Cardiac muscle cell (in vitro differentiated cells and primary cell): Measurements from ENCODE around the gene FGF23. TPM values are rescaled to one million over a fixed set of nuclear protein-coding genes. Genes with fewer than 3 reads are reported as not detected.

Source experiments
- DNase-seq, 2 donors: peaks; one replicate each; pipeline versions ENCODE4 v3.0.0 to v3.0.0-alpha.2; 2010 to 2017; ENCODE audit warnings: low read depth in 1 of 2, low spot score in 1 of 2
- H3K27ac ChIP-seq: fragments of 200-600 bp; sonication (generic); 2 replicates; pipeline ENCODE4 v1.5.1; 2016
- H3K27me3 ChIP-seq: fragments of 200-600 bp; sonication (generic); 2 replicates; pipeline ENCODE4 v1.6.0; 2016; ENCODE audit warnings: control low read depth
- H3K36me3 ChIP-seq: fragments of 200-600 bp; sonication (generic); 2 replicates; pipeline ENCODE4 v1.5.1; 2016; ENCODE audit warnings: control low read depth
- H3K4me1 ChIP-seq: fragments of 200-600 bp; sonication (generic); 2 replicates; pipeline ENCODE4 v1.8.1; 2017; ENCODE audit warnings: low read depth, mild to moderate bottlenecking, mixed run types
- H3K4me3 ChIP-seq: fragments of 200-600 bp; sonication (generic); 2 replicates; pipeline ENCODE4 v1.5.1; 2016; ENCODE audit warnings: mild to moderate bottlenecking
- H3K9me3 ChIP-seq: fragments of 200-600 bp; sonication (generic); 2 replicates; pipeline ENCODE4 v1.5.1; 2017; ENCODE audit warnings: low read depth, mild to moderate bottlenecking, control low read depth
- CTCF ChIP-seq: IDR thresholded peaks from 2 replicates; pipeline ENCODE4 v1.5.1; 2012; ENCODE audit warnings: low read depth, mild to moderate bottlenecking, low read length
- polyA plus RNA-seq: library from polyadenylated mRNA; unstranded; fragments of >200 nt; fragmentation: Nextera tagmentation; extraction: Ambion mirVana; gene quantifications from 2 replicates; pipeline ENCODE4 v1.2.1, GENCODE V29; 2016
- total RNA-seq: library from RNA; depleted of rRNA; stranded (reverse); fragments of >200 nt; gene quantifications from 2 replicates; pipeline ENCODE4 v1.2.3, GENCODE V29; 2016

FGF23 gene
- total RNA-seq (0.86 and 2.4 TPM in 2 replicates), polyA plus RNA-seq (0.17 and 1.1 TPM in 2 replicates)

GRCh38 chr12:4379405-4379804 is at the start of gene FGF23:
FGF23 (minus strand) TSS chr12:4379712; CDS start chr12:4379582, 130 bp downstream.
- H3K27me3 ChIP-seq, result no peaks in the 10 kb centered on the region
- TF ChIP-seq CTCF, result no peak
- no peaks in the 10 kb centered on the region for H3K36me3 ChIP-seq
- no peak within 1 kb of the TSS for H3K4me3 ChIP-seq
- H3K4me1 ChIP-seq, result peaks cover 4% of the 10 kb centered on the region
- peak; percentile 43 to 89 for DNase-seq
- H3K27ac ChIP-seq, result no peak within 1 kb of the TSS
- no peaks in the 10 kb centered on the region for H3K9me3 ChIP-seq

- Histone ChIP-seq H3K9me3 (no peaks in the 10 kb centered on the region), H3K27me3 (no peaks in the 10 kb centered on the region), H3K27ac (no peak overlapping the region), H3K36me3 (no peaks in the 10 kb centered on the region), H3K4me1 (no peaks in the 10 kb centered on the region), H3K4me3 (no peak overlapping the region)
- DNase-seq, result no peak
- no peak for TF ChIP-seq CTCF
Measured at GRCh38 chr12:4424422-4424821, 44.9 kb upstream of the FGF23 start.

GRCh38 chr12:4423528-4424195 is 44.1 kb upstream of the FGF23 start:
- H3K27ac ChIP-seq, result no peak overlapping the region
- H3K4me1 ChIP-seq, result no peaks in the 10 kb centered on the region
- no peak for DNase-seq
- TF ChIP-seq CTCF, result no peak
- H3K27me3 ChIP-seq, result no peaks in the 10 kb centered on the region
- H3K4me3 ChIP-seq, result no peak overlapping the region
- H3K9me3 ChIP-seq, result no peaks in the 10 kb centered on the region
- no peaks in the 10 kb centered on the region for H3K36me3 ChIP-seq

- Histone ChIP-seq H3K4me3 (no peak overlapping the region), H3K36me3 (no peaks in the 10 kb centered on the region), H3K9me3 (no peaks in the 10 kb centered on the region), H3K27ac (no peak overlapping the region), H3K4me1 (peaks cover 3% of the 10 kb centered on the region), H3K27me3 (no peaks in the 10 kb centered on the region)
- no peak for DNase-seq
- no peak for TF ChIP-seq CTCF
Measured at GRCh38 chr12:4422985-4423384, 43.5 kb upstream of the FGF23 start.

- H3K4me3 ChIP-seq, result no peak overlapping the region
- peak; percentile 62 for TF ChIP-seq CTCF
- no peak overlapping the region for H3K27ac ChIP-seq
- peak; percentile 47 to 80 for DNase-seq
- no peaks in the 10 kb centered on the region for H3K36me3 ChIP-seq
- peaks cover 10% of the 10 kb centered on the region for H3K4me1 ChIP-seq
- H3K9me3 ChIP-seq, result no peaks in the 10 kb centered on the region
- H3K27me3 ChIP-seq, result no peaks in the 10 kb centered on the region
Measured at GRCh38 chr12:4421590-4422031, 42.1 kb upstream of the FGF23 start.
